Panc1 (cell line): ENCODE results near the gene PRKAG3.

Source experiments
- POLR2AphosphoS5 ChIP-seq: IDR thresholded peaks from 2 replicates; pipeline ENCODE4 v1.6.1; 2012; ENCODE audit warnings: mild to moderate bottlenecking, low read depth, low read length, moderate library complexity
- SIN3A ChIP-seq: IDR thresholded peaks from 2 replicates; pipeline ENCODE4 v1.6.1; 2012; ENCODE audit warnings: low read depth, mild to moderate bottlenecking, low read length, moderate library complexity, borderline replicate concordance; ENCODE audit not compliant: insufficient read depth
- TF ChIP-seq, protein P1 (sequence below): fragments of 450-650 bp; IDR thresholded peaks from 2 replicates; pipeline ENCODE4 v1.5.1; 2017; ENCODE audit warnings: mild to moderate bottlenecking

DNA sequence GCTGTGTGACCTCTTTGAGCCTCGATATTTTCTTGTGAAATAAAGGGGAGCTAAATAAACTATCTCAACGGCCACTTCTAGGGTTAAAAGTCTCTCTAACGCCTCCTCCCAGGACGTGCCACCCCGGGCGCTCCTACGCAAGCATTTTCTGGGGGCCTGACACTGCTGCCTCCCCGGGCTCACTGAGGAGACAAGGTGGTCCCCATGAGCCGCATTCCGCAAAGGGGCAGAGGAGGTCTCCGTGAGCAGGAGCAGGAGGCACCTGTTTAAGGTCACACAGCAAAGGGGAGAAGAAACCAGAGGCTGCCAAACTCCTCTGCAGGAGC is 48.1 kb upstream of the PRKAG3 start:
- TF ChIP-seq, protein P1, sequence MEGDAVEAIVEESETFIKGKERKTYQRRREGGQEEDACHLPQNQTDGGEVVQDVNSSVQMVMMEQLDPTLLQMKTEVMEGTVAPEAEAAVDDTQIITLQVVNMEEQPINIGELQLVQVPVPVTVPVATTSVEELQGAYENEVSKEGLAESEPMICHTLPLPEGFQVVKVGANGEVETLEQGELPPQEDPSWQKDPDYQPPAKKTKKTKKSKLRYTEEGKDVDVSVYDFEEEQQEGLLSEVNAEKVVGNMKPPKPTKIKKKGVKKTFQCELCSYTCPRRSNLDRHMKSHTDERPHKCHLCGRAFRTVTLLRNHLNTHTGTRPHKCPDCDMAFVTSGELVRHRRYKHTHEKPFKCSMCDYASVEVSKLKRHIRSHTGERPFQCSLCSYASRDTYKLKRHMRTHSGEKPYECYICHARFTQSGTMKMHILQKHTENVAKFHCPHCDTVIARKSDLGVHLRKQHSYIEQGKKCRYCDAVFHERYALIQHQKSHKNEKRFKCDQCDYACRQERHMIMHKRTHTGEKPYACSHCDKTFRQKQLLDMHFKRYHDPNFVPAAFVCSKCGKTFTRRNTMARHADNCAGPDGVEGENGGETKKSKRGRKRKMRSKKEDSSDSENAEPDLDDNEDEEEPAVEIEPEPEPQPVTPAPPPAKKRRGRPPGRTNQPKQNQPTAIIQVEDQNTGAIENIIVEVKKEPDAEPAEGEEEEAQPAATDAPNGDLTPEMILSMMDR: no peak
- TF ChIP-seq POLR2AphosphoS5: no peak
- no peak for TF ChIP-seq SIN3A
